SK-N-SH (cell line): ENCODE measurements around the gene LFNG. TPM values are rescaled to one million over a fixed set of nuclear protein-coding genes. Genes with fewer than 3 reads are reported as not detected.

Source experiments
- CTCF ChIA-PET: fragments of 300-600, 350-600 bp; formaldehyde crosslinking; extraction: SDS; loops from one replicate; lab custom pipeline; 2021; lab: Yijun Ruan, JAX
- POLR2A ChIA-PET: fragments of 350-600 bp; sonication (Branson Sonifier 250); formaldehyde crosslinking; extraction: SDS; loops from one replicate; lab custom pipeline; 2020; ENCODE audit warnings: antibody characterized with exemption, inconsistent platforms; lab: Yijun Ruan, JAX
- DNase-seq: peaks from one replicate; pipeline ENCODE4 v3.0.0; 2012
- H2AFZ ChIP-seq: fragments of 200-600 bp; sonication (generic); 2 replicates; pipeline ENCODE4 v1.8.1; 2016; ENCODE audit warnings: antibody characterized with exemption, mild to moderate bottlenecking, low read depth
- H3F3A ChIP-seq: fragments of 200-600 bp; sonication (generic); replicated peaks from 2 replicates; pipeline ENCODE3; 2016; ENCODE audit warnings: antibody characterized with exemption, mild to moderate bottlenecking; ENCODE audit not compliant: insufficient read depth
- H3K27ac ChIP-seq, 2 experiments: fragments of 200-500 bp in 1 of 2; fragments of 200-600 bp in 1 of 2; sonication (Bioruptor generic) in 1 of 2; sonication (generic), shearing (Covaris generic) in 1 of 2; 2 replicates each; pipeline versions ENCODE4 v1.5.1 to v1.6.1; 2014 to 2016; ENCODE audit warnings: low read depth in 2 of 2, inconsistent platforms in 1 of 2, low read length in 1 of 2, mild to moderate bottlenecking in 1 of 2, mixed read lengths in 1 of 2
- H3K27me3 ChIP-seq: fragments of 200-600 bp; sonication (generic), shearing (Covaris generic); 2 replicates; pipeline ENCODE4 v1.6.1; 2016; ENCODE audit warnings: mixed run types; ENCODE audit not compliant: insufficient read depth
- H3K36me3 ChIP-seq, 2 experiments: fragments of 200-500 bp in 1 of 2; fragments of 200-600 bp in 1 of 2; sonication (Bioruptor generic) in 1 of 2; sonication (generic) in 1 of 2; replicated peaks in 1 of 2; 2 replicates each; pipeline versions ENCODE3 to v1.5.1; 2014 to 2016; ENCODE audit warnings: low read length in 1 of 2, mild to moderate bottlenecking in 1 of 2; ENCODE audit not compliant: insufficient read depth in 2 of 2, control insufficient read depth in 1 of 2
- H3K4me1 ChIP-seq, 2 experiments: fragments of 200-500 bp in 1 of 2; fragments of 200-600 bp in 1 of 2; sonication (Bioruptor generic) in 1 of 2; sonication (generic), shearing (Covaris generic) in 1 of 2; 2 replicates each; pipeline versions ENCODE4 v1.5.1 to v1.6.1; 2014 to 2016; ENCODE audit warnings: low read depth in 1 of 2, low read length in 1 of 2, mixed run types in 1 of 2; ENCODE audit not compliant: insufficient read depth in 2 of 2, control insufficient read depth in 1 of 2
- H3K4me2 ChIP-seq: fragments of 200-600 bp; sonication (generic), shearing (Covaris generic); 2 replicates; pipeline ENCODE4 v1.6.1; 2017; ENCODE audit warnings: mixed run types
- H3K4me3 ChIP-seq, 2 experiments: fragments of 200-500 bp in 1 of 2; fragments of 200-600 bp in 1 of 2; sonication (Bioruptor generic) in 1 of 2; sonication (generic), shearing (Covaris generic) in 1 of 2; 2 replicates each; pipeline versions ENCODE4 v1.5.1 to v1.8.1; 2014 to 2016; ENCODE audit warnings: low read depth in 2 of 2, inconsistent platforms in 1 of 2, low read length in 1 of 2, mild to moderate bottlenecking in 1 of 2, mixed read lengths in 1 of 2, moderate library complexity in 1 of 2
- H3K79me2 ChIP-seq: fragments of 200-600 bp; sonication (generic); 2 replicates; pipeline ENCODE4 v1.8.1; 2017; ENCODE audit warnings: mild to moderate bottlenecking; ENCODE audit not compliant: insufficient read depth
- H3K9ac ChIP-seq: fragments of 200-600 bp; sonication (generic); 2 replicates; pipeline ENCODE4 v1.6.1; 2017; ENCODE audit warnings: mixed run types
- H3K9me2 ChIP-seq: fragments of 200-600 bp; sonication (generic); 2 replicates; pipeline ENCODE4 v1.6.1; 2017; ENCODE audit warnings: mixed run types
- H3K9me3 ChIP-seq: fragments of 200-600 bp; sonication (generic); 2 replicates; pipeline ENCODE4 v1.6.1; 2017; ENCODE audit warnings: mixed run types, mild to moderate bottlenecking, moderate library complexity
- H4K20me1 ChIP-seq: fragments of 200-600 bp; sonication (generic); 2 replicates; pipeline ENCODE4 v1.6.1; 2017; ENCODE audit warnings: mild to moderate bottlenecking, mixed run types; ENCODE audit not compliant: insufficient read depth
- EP300 ChIP-seq, 2 experiments: IDR thresholded peaks; 2 replicates each; pipeline versions ENCODE4 v1.4.0 to v1.6.1; 2012; ENCODE audit warnings: borderline replicate concordance in 1 of 2, low read depth in 1 of 2, low read length in 1 of 2
- EZH2phosphoT487 ChIP-seq: fragments of 200-600 bp; sonication (generic); IDR thresholded peaks from 2 replicates; pipeline ENCODE4 v1.6.1; 2017; ENCODE audit warnings: low read depth, mixed run types, mild to moderate bottlenecking, antibody characterized with exemption, moderate library complexity, borderline replicate concordance
- FOSL2 ChIP-seq: IDR thresholded peaks from 2 replicates; pipeline ENCODE4 v1.4.0; 2012; ENCODE audit warnings: low read depth, mild to moderate bottlenecking, moderate library complexity, borderline replicate concordance
- FOXJ3 ChIP-seq: sonication (generic); formaldehyde crosslinking; IDR thresholded peaks from 2 replicates; pipeline ENCODE4 v1.5.1; 2020; ENCODE audit warnings: mild to moderate bottlenecking, missing genetic modification reagents
- FOXM1 ChIP-seq: IDR thresholded peaks from 2 replicates; pipeline ENCODE4 v1.4.0; 2012; ENCODE audit warnings: low read depth, mild to moderate bottlenecking
- GABPA ChIP-seq: IDR thresholded peaks from 2 replicates; pipeline ENCODE4 v1.4.0; 2012; ENCODE audit warnings: low read depth, mild to moderate bottlenecking
- GATA2 ChIP-seq: sonication (generic); formaldehyde crosslinking; IDR thresholded peaks from 2 replicates; pipeline ENCODE4 v1.5.0; 2020; ENCODE audit warnings: mild to moderate bottlenecking, missing genetic modification reagents
- JUND ChIP-seq: IDR thresholded peaks from 2 replicates; pipeline ENCODE4 v1.4.0; 2012
- MEF2A ChIP-seq: IDR thresholded peaks from 2 replicates; pipeline ENCODE4 v1.4.0; 2012; ENCODE audit warnings: low read depth, borderline replicate concordance
- NRF1 ChIP-seq: IDR thresholded peaks from 2 replicates; pipeline ENCODE4 v1.6.1; 2012; ENCODE audit warnings: low read depth, mild to moderate bottlenecking, low read length
- RAD21 ChIP-seq: IDR thresholded peaks from 2 replicates; pipeline ENCODE4 v1.6.1; 2012; ENCODE audit warnings: mild to moderate bottlenecking, low read length
- RCOR1 ChIP-seq: fragments of 150-350 bp; IDR thresholded peaks from 2 replicates; pipeline ENCODE4 v1.6.1; 2017; ENCODE audit warnings: antibody characterized with exemption, low read length
- RXRA ChIP-seq: IDR thresholded peaks from 2 replicates; pipeline ENCODE4 v1.4.0; 2012; ENCODE audit warnings: low read depth, mild to moderate bottlenecking, borderline replicate concordance
- TAF1 ChIP-seq: IDR thresholded peaks from 2 replicates; pipeline ENCODE4 v1.6.1; 2012; ENCODE audit warnings: low read depth, mild to moderate bottlenecking, low read length, moderate library complexity, borderline replicate concordance
- YY1 ChIP-seq: IDR thresholded peaks from 2 replicates; pipeline ENCODE4 v1.4.0; 2012; ENCODE audit warnings: low read depth, mild to moderate bottlenecking
- WGBS: methylation state at CpG from one replicate; pipeline ENCODE4 v1.1.6; 2017; ENCODE audit warnings: low lambda C conversion rate; 5-methylcytosine and 5-hydroxymethylcytosine counted together
- polyA plus RNA-seq, 3 experiments: library from polyadenylated mRNA; depleted of rRNA; stranded (reverse); fragments of >200 nt; gene quantifications; 2 replicates each; pipeline ENCODE4 v1.2.3, GENCODE V29; 2012
- TF ChIP-seq, protein P1 (sequence below): IDR thresholded peaks from 2 replicates; pipeline ENCODE4 v1.4.0; 2012; ENCODE audit warnings: low read depth, borderline replicate concordance
- TF ChIP-seq, protein P2 (sequence below): IDR thresholded peaks from 2 replicates; pipeline ENCODE4; 2012
- TF ChIP-seq, protein P3 (sequence below): IDR thresholded peaks from 2 replicates; pipeline ENCODE4 v1.4.0; 2012; ENCODE audit warnings: low read depth, borderline replicate concordance

The LFNG gene
- polyA plus RNA-seq, 1 of the 3 experiments (the other 2 are of a cell fraction) = 9.4 TPM

DNA sequence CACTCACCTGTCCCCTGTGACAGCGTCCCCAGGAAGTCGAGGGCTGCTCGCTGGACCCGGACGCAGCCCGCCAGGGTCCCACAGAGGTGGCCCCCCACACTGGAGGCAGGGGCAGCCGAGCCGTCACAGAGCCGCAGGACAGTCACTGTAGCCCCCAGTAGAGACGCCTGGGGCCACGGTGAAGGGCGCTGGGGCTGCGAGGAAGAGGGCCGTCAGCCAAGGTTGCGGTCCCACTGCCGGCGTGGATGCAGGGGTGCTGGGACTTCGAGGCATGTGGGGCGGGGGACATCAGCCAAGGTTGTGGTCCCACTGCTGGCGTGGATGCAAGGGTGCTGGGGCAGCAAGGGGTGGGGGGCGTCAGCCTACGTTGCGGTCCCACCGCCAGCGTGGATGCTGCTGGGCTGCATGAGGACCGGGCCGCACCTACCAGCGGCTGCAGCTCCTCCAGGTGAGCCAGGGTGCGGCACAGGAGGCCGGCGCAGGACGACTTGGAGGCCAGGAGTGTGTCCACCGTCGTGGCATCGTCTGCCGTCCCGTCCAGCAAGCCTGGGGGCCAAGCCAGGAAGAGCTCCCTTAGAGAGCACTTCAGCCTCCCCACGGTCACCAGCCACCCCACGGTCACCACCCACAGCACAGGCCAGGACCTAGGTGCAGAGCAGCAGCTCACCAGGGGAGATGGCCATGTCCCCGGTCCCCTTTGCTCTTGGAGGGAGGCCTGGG lies 21.9 kb downstream of the LFNG start:
- TF ChIP-seq, protein P1, sequence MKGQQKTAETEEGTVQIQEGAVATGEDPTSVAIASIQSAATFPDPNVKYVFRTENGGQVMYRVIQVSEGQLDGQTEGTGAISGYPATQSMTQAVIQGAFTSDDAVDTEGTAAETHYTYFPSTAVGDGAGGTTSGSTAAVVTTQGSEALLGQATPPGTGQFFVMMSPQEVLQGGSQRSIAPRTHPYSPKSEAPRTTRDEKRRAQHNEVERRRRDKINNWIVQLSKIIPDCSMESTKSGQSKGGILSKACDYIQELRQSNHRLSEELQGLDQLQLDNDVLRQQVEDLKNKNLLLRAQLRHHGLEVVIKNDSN = no peak
- TF ChIP-seq FOXJ3 (CRISPR knock-in tag) = no peak
- TF ChIP-seq, protein P2, sequence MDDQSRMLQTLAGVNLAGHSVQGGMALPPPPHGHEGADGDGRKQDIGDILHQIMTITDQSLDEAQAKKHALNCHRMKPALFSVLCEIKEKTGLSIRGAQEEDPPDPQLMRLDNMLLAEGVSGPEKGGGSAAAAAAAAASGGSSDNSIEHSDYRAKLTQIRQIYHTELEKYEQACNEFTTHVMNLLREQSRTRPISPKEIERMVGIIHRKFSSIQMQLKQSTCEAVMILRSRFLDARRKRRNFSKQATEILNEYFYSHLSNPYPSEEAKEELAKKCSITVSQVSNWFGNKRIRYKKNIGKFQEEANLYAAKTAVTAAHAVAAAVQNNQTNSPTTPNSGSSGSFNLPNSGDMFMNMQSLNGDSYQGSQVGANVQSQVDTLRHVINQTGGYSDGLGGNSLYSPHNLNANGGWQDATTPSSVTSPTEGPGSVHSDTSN = no peak
- TF ChIP-seq GABPA = no peak
- no peak for TF ChIP-seq RAD21
- no peak for TF ChIP-seq RCOR1
- TF ChIP-seq, protein P3, sequence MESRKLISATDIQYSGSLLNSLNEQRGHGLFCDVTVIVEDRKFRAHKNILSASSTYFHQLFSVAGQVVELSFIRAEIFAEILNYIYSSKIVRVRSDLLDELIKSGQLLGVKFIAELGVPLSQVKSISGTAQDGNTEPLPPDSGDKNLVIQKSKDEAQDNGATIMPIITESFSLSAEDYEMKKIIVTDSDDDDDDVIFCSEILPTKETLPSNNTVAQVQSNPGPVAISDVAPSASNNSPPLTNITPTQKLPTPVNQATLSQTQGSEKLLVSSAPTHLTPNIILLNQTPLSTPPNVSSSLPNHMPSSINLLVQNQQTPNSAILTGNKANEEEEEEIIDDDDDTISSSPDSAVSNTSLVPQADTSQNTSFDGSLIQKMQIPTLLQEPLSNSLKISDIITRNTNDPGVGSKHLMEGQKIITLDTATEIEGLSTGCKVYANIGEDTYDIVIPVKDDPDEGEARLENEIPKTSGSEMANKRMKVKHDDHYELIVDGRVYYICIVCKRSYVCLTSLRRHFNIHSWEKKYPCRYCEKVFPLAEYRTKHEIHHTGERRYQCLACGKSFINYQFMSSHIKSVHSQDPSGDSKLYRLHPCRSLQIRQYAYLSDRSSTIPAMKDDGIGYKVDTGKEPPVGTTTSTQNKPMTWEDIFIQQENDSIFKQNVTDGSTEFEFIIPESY = no peak
- no peak for TF ChIP-seq EZH2phosphoT487
- no peak for TF ChIP-seq MEF2A
- TF ChIP-seq FOSL2 = no peak
- TF ChIP-seq NRF1 = no peak
- TF ChIP-seq JUND = no peak
- TF ChIP-seq RXRA = no peak
- no peak for TF ChIP-seq FOXM1
- no peak for TF ChIP-seq EP300 (IDR thresholded peaks at IDR 0.05; ENCODE audit: borderline replicate concordance in 1 of 2, low read depth in 1 of 2, low read length in 1 of 2)
- TF ChIP-seq TAF1 = no peak
- TF ChIP-seq YY1 = no peak
- TF ChIP-seq GATA2 = no peak
- 94% methylated on average over 18 of the region's 40 CpGs for WGBS
- POLR2A ChIA-PET = interaction anchor here (0.6 kb wide), 1 partner anchor 101 kb away, joined by 3 read pairs; no protein-coding TSS in a partner anchor

More for the DNA sequence above, 21.9 kb downstream of the LFNG start:
- CTCF ChIA-PET = interaction anchor here (0.7 to 1.4 kb wide), 2 partner anchors 16 to 53 kb away, joined by 3 to 4 read pairs; no protein-coding TSS in a partner anchor
- H3K9me2 ChIP-seq = no peaks in the 10 kb centered on the region
- no peaks in the 10 kb centered on the region for H3K4me1 ChIP-seq
- no peaks in the 10 kb centered on the region for H4K20me1 ChIP-seq
- H3K4me2 ChIP-seq = no peak overlapping the region
- H3K27ac ChIP-seq = no peak overlapping the region
- H3K79me2 ChIP-seq = no peaks in the 10 kb centered on the region
- no peak overlapping the region for H2AFZ ChIP-seq
- H3K9me3 ChIP-seq = no peaks in the 10 kb centered on the region
- H3K27me3 ChIP-seq = no peaks in the 10 kb centered on the region
- peak; percentile 39 for DNase-seq
- H3K9ac ChIP-seq = no peak overlapping the region
- peaks cover 3% of the 10 kb centered on the region for H3F3A ChIP-seq
- peaks cover 32 to 59% of the 10 kb centered on the region in 2 experiments for H3K36me3 ChIP-seq
- H3K4me3 ChIP-seq = no peak overlapping the region
